ENCODE data around the gene BCAN. TPM values are rescaled to one million over a fixed set of nuclear protein-coding genes. Genes with fewer than 3 reads are reported as not detected.

Gene BCAN
- total RNA-seq, 1 experiment from 2014 or later = 1.2 TPM

DNA sequence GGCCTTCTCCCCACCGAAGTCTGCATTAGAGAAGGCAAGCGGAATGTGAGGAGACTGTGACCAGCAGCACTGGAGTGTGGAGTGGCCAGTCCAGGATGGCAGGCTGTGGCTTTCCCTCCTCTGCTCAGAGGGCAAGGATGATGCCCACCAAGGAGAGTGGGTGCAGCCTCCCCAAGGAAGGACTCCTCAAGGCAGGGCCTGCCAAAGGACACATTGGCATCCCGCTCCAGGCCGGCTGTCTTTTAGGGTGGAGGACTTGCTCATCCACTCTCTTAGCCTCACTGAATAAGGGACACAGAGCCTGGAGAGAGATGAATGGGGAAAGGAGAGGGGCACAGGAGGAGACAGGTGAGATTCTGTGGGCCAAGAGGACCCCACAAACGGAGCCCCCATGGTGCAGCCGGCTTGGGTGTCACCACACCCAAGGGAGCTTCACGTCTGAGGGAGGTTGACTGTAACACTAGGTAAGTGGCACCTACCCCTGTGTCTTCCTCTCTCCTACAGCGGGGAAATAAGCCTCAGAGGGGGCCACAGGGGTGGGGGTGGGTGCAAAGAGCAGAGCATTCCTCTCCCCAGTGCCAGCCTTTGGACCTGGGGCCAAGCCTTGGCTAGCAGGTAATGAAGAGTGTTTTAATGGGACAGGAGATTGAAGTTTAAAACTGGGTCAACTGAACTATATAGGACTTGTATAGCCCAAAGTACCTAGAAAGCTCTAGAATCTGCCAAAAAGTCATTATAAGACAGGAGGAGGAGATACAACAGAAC is 39.5 kb downstream of the BCAN start:
- Histone ChIP-seq H3K23ac (ENCODE audit: insufficient read length, low read depth, low read length) (no peak overlapping the region), H2BK5ac (ENCODE audit: insufficient read length, low read length) (no peak overlapping the region), H2BK12ac (ENCODE audit: insufficient read length, low read depth, low read length) (no peak overlapping the region), H3K4ac (ENCODE audit: low read depth, low read length) (no peak overlapping the region), H3T11ph (ENCODE audit: low read length) (no peak overlapping the region), H2BK120ac (ENCODE audit: low read depth, low read length, poor library complexity, severe bottlenecking) (no peak overlapping the region), H3K9me3 (ENCODE audit: control insufficient read depth, low read depth, low read length) (no peaks in the 10 kb centered on the region), H3K79me1 (ENCODE audit: insufficient read depth, low read depth, low read length, poor library complexity, severe bottlenecking) (no peaks in the 10 kb centered on the region), H3K23me2 (ENCODE audit: insufficient read length, low read depth, low read length, poor library complexity, severe bottlenecking) (peaks cover under 1% of the 10 kb centered on the region), H3K14ac (ENCODE audit: insufficient read depth, low read length) (no peak overlapping the region), H4K91ac (ENCODE audit: insufficient read length, low read depth, low read length) (no peak overlapping the region), H3K27ac (ENCODE audit: insufficient read length, low read depth, low read length) (no peak overlapping the region), H4K20me1 (ENCODE audit: control insufficient read depth, insufficient read depth, insufficient read length) (no peaks in the 10 kb centered on the region), H4K8ac (replicated peaks; ENCODE audit: insufficient read length, low read depth, low read length) (no peak overlapping the region), H2AFZ (ENCODE audit: low read length) (no peak overlapping the region), H3K79me2 (ENCODE audit: insufficient read depth, low read length) (no peaks in the 10 kb centered on the region; the same call in 1 of the 2 replicates), H3K18ac (ENCODE audit: insufficient read length, low read depth, low read length) (no peak overlapping the region), H2BK15ac (ENCODE audit: low read depth, low read length) (no peak overlapping the region), H3K4me2 (ENCODE audit: insufficient read depth, insufficient read length, low read length) (no peak overlapping the region), H4K5ac (ENCODE audit: insufficient read length, low read depth, low read length) (no peak overlapping the region), H2AK5ac (ENCODE audit: insufficient read length, low read length) (no peak overlapping the region), H3K27me3 (ENCODE audit: insufficient read depth, low read length) (no peaks in the 10 kb centered on the region), H3K9ac (ENCODE audit: extremely low read depth, insufficient read length, low read length) (no peak overlapping the region), H2BK20ac (ENCODE audit: low read depth, low read length, poor library complexity, severe bottlenecking) (no peak overlapping the region), H3K56ac (ENCODE audit: insufficient read length, low read depth, low read length) (no peak overlapping the region), H3K4me1 (ENCODE audit: insufficient read depth, low read length) (no peaks in the 10 kb centered on the region)
- TF ChIP-seq CTCF (conservative IDR thresholded peaks at IDR 0.05) = no peak
- peaks cover 34% of the 10 kb centered on the region for H3K27me3 Mint-ChIP-seq (ENCODE audit: low read depth)
- no peak overlapping the region for H3K27ac Mint-ChIP-seq
- H3K9me3 Mint-ChIP-seq = no peaks in the 10 kb centered on the region
- H3K4me1 Mint-ChIP-seq = peaks cover 25 to 39% of the 10 kb centered on the region in 2 experiments
- H3K4me3 Mint-ChIP-seq = no peak overlapping the region
- no peak for DNase-seq
- WGBS (ENCODE audit: extremely low coverage, insufficient read length, low lambda C conversion rate) = no CpG with 5 or more reads among the region's 8 CpGs
- H3K36me3 Mint-ChIP-seq (ENCODE audit: insufficient read depth in 1 of 3, low read depth in 3 of 3) = no peaks in the 10 kb centered on the region
